Esophagus muscularis mucosa (tissue), 4 donors: ENCODE results near the gene ZNF610. TPM values are rescaled to one million over a fixed set of nuclear protein-coding genes. Genes with fewer than 3 reads are reported as not detected.

Source experiments
- DNase-seq: peaks from one replicate; pipeline ENCODE4 v3.0.0-alpha.2; 2017; ENCODE audit errors: extremely low spot score
- H3K27ac ChIP-seq, 4 donors: fragments of 200-600 bp; sonication (generic); replicated peaks in 1 of 4; 1 replicate in 3 of 4; 2 replicates in 1 of 4; pipeline ENCODE4 v1.5.1; 2016 to 2019; ENCODE audit warnings: mild to moderate bottlenecking in 1 of 4
- H3K27me3 ChIP-seq, 4 donors: fragments of 200-600 bp; sonication (generic); one replicate each; pipeline versions ENCODE4 v1.5.1 to v1.6.0; 2016 to 2019
- H3K36me3 ChIP-seq, 4 donors: fragments of 200-600 bp; sonication (generic); one replicate each; pipeline ENCODE4 v1.5.1; 2016 to 2019
- H3K4me1 ChIP-seq, 4 donors: fragments of 200-600 bp; sonication (generic); one replicate each; pipeline ENCODE4 v1.5.1; 2016 to 2019
- H3K4me3 ChIP-seq, 4 donors: fragments of 200-600 bp; sonication (generic); 1 replicate in 2 of 4; 2 replicates in 2 of 4; pipeline ENCODE4 v1.5.1; 2016 to 2019; ENCODE audit warnings: mild to moderate bottlenecking in 4 of 4, moderate library complexity in 1 of 4
- H3K9me3 ChIP-seq, 4 donors: fragments of 200-600 bp; sonication (generic); 1 replicate in 3 of 4; 2 replicates in 1 of 4; pipeline ENCODE4 v1.5.1; 2016 to 2019
- EP300 ChIP-seq: sonication (generic); formaldehyde crosslinking; IDR thresholded peaks from one replicate; pipeline ENCODE4 v1.6.1; 2017; ENCODE audit warnings: antibody characterized with exemption
- POLR2A ChIP-seq: fragments of 450-650 bp; IDR thresholded peaks from one replicate; pipeline ENCODE4 v1.6.1; 2017; ENCODE audit warnings: antibody characterized with exemption, moderate library complexity, mild to moderate bottlenecking, low read depth
- POLR2AphosphoS5 ChIP-seq, 2 donors: sonication (generic); formaldehyde crosslinking; IDR thresholded peaks; one replicate each; pipeline ENCODE4 v1.6.1; 2017; ENCODE audit warnings: antibody characterized with exemption in 2 of 2
- WGBS: methylation state at CpG from one replicate; pipeline ENCODE4 v1.1.5; 2018; 5-methylcytosine and 5-hydroxymethylcytosine counted together
- intact Hi-C: fragments of 100-400 bp; cut with DNase I; formaldehyde crosslinking; loops from one replicate; pipeline ENCODE4 v1.15.1; 2023
- small RNA-seq, 3 donors: library from RNA; depleted of rRNA; stranded (forward); fragments of <200 nt; gene quantifications; one replicate each; pipeline ENCODE3, GENCODE V24; 2016
- total RNA-seq, 4 donors: library from RNA; depleted of rRNA; stranded (reverse); fragments of >200 nt; gene quantifications; one replicate each; pipeline versions ENCODE4 v1.1.0 to v1.2.1, GENCODE V29; 2016
- TF ChIP-seq, protein P1 (sequence below), 3 experiments: fragments of 200-600 bp in 2 of 3; fragments of 450-650 bp in 1 of 3; sonication (generic) in 2 of 3; IDR thresholded peaks; one replicate each; pipeline ENCODE4 v1.5.1; 2017 to 2019; ENCODE audit warnings: antibody characterized with exemption in 3 of 3, mild to moderate bottlenecking in 2 of 3, moderate library complexity in 1 of 3

The ZNF610 gene
- total RNA-seq, 4 donors from 2014 or later, result 1.3 to 3.2 (median 2.2) TPM

DNA sequence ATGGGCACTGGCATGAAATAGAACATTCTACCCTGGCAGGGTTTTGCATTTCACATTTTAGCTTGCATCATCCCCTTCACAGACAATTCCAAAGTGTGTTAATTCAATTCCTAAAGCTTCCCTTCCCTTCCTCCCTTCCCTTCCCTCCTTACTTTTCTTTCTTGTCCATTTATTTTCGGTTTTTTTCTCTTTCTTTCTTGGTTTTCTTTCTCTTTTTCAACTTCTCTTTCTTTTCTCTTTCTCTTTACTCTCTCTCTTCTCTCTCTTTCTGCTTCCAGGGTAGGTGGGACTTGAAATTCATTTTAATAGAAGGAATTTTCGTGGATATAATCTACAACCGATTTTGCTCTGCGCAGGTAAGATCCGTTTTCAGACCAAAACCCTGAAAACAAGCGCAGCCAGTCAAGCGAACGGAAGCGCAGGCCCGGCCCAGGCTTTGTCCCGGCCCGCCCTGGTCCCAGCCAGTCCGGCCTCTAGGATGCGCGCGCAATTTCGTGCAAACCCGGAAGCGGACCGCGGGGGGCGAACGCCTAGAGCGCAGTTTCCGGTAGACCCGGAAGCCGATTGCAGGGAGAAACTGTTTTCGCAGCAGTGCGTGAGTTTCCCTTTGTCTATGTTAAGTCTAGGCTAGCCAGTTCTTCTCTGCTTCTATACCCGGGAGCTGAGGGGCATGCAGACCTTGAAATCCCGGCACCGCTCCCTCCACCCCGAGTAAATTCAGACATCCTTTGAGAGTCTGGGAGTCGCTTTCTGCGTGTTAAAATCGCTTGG, 61.5 kb downstream of the ZNF610 start, which contains the start of gene ZNF528:
ZNF528 (plus strand) TSS at position 540 of the 771 bp plus-strand sequence. CDS start 4,165 bp downstream, outside the sequence.
- WGBS, result under 1% methylated on average over 32 of the region's 36 CpGs
- peaks cover 13 to 61% (median 42%) of the 10 kb centered on the region in 4 donors for H3K36me3 ChIP-seq
- intact Hi-C loops, result no loop called here

DNA sequence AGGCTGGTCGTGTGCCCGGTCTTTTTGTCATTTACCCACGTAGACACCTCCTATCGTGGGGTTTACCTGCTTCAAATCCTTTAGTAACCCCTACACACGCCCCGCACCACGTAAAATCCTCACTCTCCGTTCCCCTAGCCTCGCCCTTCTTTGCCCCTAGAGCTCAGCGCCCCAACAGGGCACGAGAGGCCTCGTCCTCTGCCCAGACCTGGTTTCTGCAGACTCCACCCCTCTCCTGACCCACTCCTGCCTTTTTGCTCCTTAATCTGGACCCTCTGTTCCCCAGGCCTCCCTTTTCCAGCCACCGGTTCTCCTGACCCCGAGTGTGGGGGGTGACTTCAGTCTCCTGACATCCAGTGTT, 62.0 kb downstream of the ZNF610 start:
- Histone ChIP-seq H3K4me1 (peaks cover 20 to 24% (median 21%) of the 10 kb centered on the region in 4 donors), H3K4me3 (peak overlapping the region; percentile 72 to 81 (median 73)), H3K9me3 (peaks cover 0 to 20% (median 8%) of the 10 kb centered on the region in 4 donors), H3K27me3 (no peaks in the 10 kb centered on the region), H3K27ac (peak overlapping the region; percentile 64 to 83 (median 73)), H3K36me3 (peaks cover 18 to 64% (median 47%) of the 10 kb centered on the region in 4 donors)
- 8% methylated on average over 14 of the region's 14 CpGs for WGBS
- TF ChIP-seq POLR2A, result no peak
- TF ChIP-seq POLR2AphosphoS5 (IDR thresholded peaks at IDR 0.05), result no peak
- TF ChIP-seq EP300, result no peak
- TF ChIP-seq, protein P1, sequence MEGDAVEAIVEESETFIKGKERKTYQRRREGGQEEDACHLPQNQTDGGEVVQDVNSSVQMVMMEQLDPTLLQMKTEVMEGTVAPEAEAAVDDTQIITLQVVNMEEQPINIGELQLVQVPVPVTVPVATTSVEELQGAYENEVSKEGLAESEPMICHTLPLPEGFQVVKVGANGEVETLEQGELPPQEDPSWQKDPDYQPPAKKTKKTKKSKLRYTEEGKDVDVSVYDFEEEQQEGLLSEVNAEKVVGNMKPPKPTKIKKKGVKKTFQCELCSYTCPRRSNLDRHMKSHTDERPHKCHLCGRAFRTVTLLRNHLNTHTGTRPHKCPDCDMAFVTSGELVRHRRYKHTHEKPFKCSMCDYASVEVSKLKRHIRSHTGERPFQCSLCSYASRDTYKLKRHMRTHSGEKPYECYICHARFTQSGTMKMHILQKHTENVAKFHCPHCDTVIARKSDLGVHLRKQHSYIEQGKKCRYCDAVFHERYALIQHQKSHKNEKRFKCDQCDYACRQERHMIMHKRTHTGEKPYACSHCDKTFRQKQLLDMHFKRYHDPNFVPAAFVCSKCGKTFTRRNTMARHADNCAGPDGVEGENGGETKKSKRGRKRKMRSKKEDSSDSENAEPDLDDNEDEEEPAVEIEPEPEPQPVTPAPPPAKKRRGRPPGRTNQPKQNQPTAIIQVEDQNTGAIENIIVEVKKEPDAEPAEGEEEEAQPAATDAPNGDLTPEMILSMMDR (IDR thresholded peaks at IDR 0.05), result no peak
- DNase-seq, result no peak
- intact Hi-C loops, result no loop called here

More for the DNA sequence above, 61.5 kb downstream of the ZNF610 start, which contains the start of gene ZNF528:
- Histone ChIP-seq H3K27me3 (no peaks in the 10 kb centered on the region), H3K27ac (peak within 1 kb of the TSS; percentile 64 to 83 (median 73)), H3K4me1 (peaks cover 20 to 24% (median 21%) of the 10 kb centered on the region in 4 donors), H3K4me3 (peak within 1 kb of the TSS; percentile 72 to 81 (median 73)), H3K9me3 (peaks cover 0 to 26% (median 10%) of the 10 kb centered on the region in 4 donors)
- peak; percentile 99 for DNase-seq
- TF ChIP-seq POLR2AphosphoS5 (IDR thresholded peaks at IDR 0.05) (peak; percentile 91 to 93), EP300 (no peak), POLR2A (no peak)
- TF ChIP-seq, protein P1 (IDR thresholded peaks at IDR 0.05), result no peak

DNA sequence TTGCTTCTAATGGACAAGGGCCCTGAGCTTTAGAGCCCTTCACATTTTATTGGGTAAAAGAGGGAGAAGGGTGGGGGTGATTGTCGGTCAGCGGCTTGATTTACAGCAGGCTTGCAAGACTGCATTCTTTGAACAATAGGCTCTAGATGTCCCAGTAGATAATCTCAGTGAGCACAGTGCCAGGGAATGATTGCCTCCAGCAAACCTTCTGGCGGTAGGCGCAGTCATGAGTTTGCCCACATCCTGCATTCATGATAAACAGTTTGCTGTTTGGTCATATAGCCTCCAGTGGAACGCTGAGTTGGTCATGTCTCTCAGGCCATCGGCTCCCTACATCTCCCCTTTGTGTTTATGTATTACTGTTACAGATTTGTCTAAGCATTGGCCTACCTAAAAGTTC, 74.2 kb downstream of the ZNF610 start:
- TF ChIP-seq EP300 (no peak), POLR2AphosphoS5 (IDR thresholded peaks at IDR 0.05) (no peak), POLR2A (no peak)
- TF ChIP-seq, protein P1 (IDR thresholded peaks at IDR 0.05), result no peak
- WGBS, result 100% methylated on average over 6 of the region's 6 CpGs
- intact Hi-C loops, result no loop called here
- no peak for DNase-seq
- no peaks in the 10 kb centered on the region for H3K4me1 ChIP-seq
- no peak overlapping the region for H3K4me3 ChIP-seq
- no peaks in the 10 kb centered on the region for H3K27me3 ChIP-seq
- H3K9me3 ChIP-seq, result peaks cover 12 to 89% (median 84%) of the 10 kb centered on the region in 4 donors
- no peak overlapping the region for H3K27ac ChIP-seq
- H3K36me3 ChIP-seq, result peaks cover 87 to 99% (median 97%) of the 10 kb centered on the region in 4 donors

DNA sequence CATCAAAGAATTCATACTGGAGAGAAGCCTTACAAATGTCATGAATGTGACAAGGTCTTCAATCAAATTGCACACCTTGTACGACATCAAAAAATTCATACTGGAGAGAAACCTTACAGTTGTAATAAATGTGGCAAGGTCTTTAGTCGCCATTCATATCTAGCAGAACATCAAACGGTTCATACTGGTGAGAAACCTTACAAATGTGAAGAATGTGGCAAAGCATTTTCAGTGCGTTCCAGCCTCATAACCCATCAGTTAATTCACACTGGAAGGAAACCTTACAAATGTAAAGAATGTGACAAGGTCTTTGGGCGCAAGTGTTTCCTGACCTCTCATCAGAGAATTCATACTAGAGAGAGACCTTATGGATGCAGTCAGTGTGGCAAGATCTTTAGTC, 79.7 kb downstream of the ZNF610 start:
- DNase-seq, result no peak
- Histone ChIP-seq H3K4me3 (no peak overlapping the region), H3K9me3 (peaks cover 22 to 100% (median 92%) of the 10 kb centered on the region in 4 donors), H3K27ac (no peak overlapping the region), H3K36me3 (peaks cover 33 to 45% (median 43%) of the 10 kb centered on the region in 4 donors), H3K4me1 (no peaks in the 10 kb centered on the region), H3K27me3 (no peaks in the 10 kb centered on the region)
- WGBS, result 96% methylated on average over 5 of the region's 5 CpGs
- TF ChIP-seq POLR2A (no peak), EP300 (no peak), POLR2AphosphoS5 (IDR thresholded peaks at IDR 0.05) (no peak)
- TF ChIP-seq, protein P1 (IDR thresholded peaks at IDR 0.05), result no peak
- intact Hi-C loops, result no loop called here

Small RNA genes lying within 50 kb of the gene (small RNA-seq; reads per million reads assigned to genes)
- 0 reads per million in 3 donors for gene AC010332.1

Other genes with a start within 250 kb of the ZNF610 start
- gene ZNF841, start 240.5 kb upstream of the ZNF610 start, total RNA-seq, result 10 to 100 TPM; 11.3 to 13.7 (median 12.5) TPM
- gene ZNF616, start 196.3 kb upstream of the ZNF610 start, total RNA-seq, result 1 to 10 TPM; 3.0 to 6.6 (median 4.3) TPM
- gene ZNF836, start 164.6 kb upstream of the ZNF610 start, total RNA-seq, result 10 to 100 TPM in 2 of 4 donors, 1 to 10 TPM in 2; 5.8 to 13.1 (median 9.1) TPM
- 100 to 1,000 TPM; 192 to 304 (median 221) TPM for gene PPP2R1A, start 146.2 kb upstream of the ZNF610 start, total RNA-seq
- 10 to 100 TPM in 2 of 4 donors, 1 to 10 TPM in 2; 8.3 to 13.9 (median 10.8) TPM for gene ZNF766, start 66.7 kb upstream of the ZNF610 start, total RNA-seq
- gene ZNF480, start 39.1 kb upstream of the ZNF610 start, total RNA-seq, result 1 to 10 TPM; 6.0 to 10.0 (median 7.2) TPM
- gene ZNF880, start 33.7 kb downstream of the ZNF610 start, total RNA-seq, result 10 to 100 TPM; 16.8 to 30.3 (median 28.1) TPM
- gene ZNF528, start 61.6 kb downstream of the ZNF610 start, total RNA-seq, result 10 to 100 TPM; 12.2 to 17.4 (median 13.2) TPM
- under 1 TPM; 0.17 to 0.63 (median 0.43) TPM for gene ZNF534, start 92.9 kb downstream of the ZNF610 start, total RNA-seq
- gene ZNF578, start 117.3 kb downstream of the ZNF610 start, total RNA-seq, result 1 to 10 TPM; 1.4 to 4.2 (median 3.2) TPM
- gene ZNF808, start 191.4 kb downstream of the ZNF610 start, total RNA-seq, result 10 to 100 TPM; 11.3 to 18.7 (median 14.2) TPM
- 10 to 100 TPM in 2 of 4 donors, 1 to 10 TPM in 2; 7.8 to 13.3 (median 10.1) TPM for gene ZNF701, start 234.0 kb downstream of the ZNF610 start, total RNA-seq